Neural cell (in vitro differentiated cells): ENCODE data around the gene GGA2.

ENCODE experiments used
- EZH2 ChIP-seq: fragments of 200-600, 300-800 bp; shearing (Covaris generic), sonication (generic); IDR thresholded peaks from 2 replicates; pipeline ENCODE4 v1.6.1; 2014; ENCODE audit warnings: antibody characterized with exemption, low read length, borderline replicate concordance, mild to moderate bottlenecking; ENCODE audit not compliant: insufficient read depth, poor library complexity, severe bottlenecking
- MXI1 ChIP-seq: fragments of 450-650 bp; conservative IDR thresholded peaks from 2 replicates; pipeline ENCODE4 v1.6.1; 2014; ENCODE audit warnings: antibody characterized with exemption, mild to moderate bottlenecking; ENCODE audit not compliant: poor library complexity, severe bottlenecking
- POLR2AphosphoS5 ChIP-seq: IDR thresholded peaks from 2 replicates; pipeline ENCODE4 v1.6.1; 2012
- RAD21 ChIP-seq: fragments of 450-650 bp; conservative IDR thresholded peaks from 2 replicates; pipeline ENCODE4 v1.6.1; 2014; ENCODE audit warnings: antibody characterized with exemption, mild to moderate bottlenecking, moderate library complexity
- SMC3 ChIP-seq: fragments of 450-650 bp; conservative IDR thresholded peaks from 2 replicates; pipeline ENCODE4 v1.6.1; 2014; ENCODE audit warnings: antibody characterized with exemption, mild to moderate bottlenecking, moderate library complexity; ENCODE audit not compliant: poor library complexity
- TF ChIP-seq, protein P1 (sequence below): fragments of 450-650 bp; IDR thresholded peaks from 2 replicates; pipeline ENCODE4 v1.5.1; 2014; ENCODE audit warnings: antibody characterized with exemption, mild to moderate bottlenecking, moderate library complexity; ENCODE audit not compliant: poor library complexity, severe bottlenecking
- TF ChIP-seq, protein P2 (sequence below): IDR thresholded peaks from 2 replicates; pipeline ENCODE4 v1.6.1; 2012; ENCODE audit warnings: borderline replicate concordance

DNA sequence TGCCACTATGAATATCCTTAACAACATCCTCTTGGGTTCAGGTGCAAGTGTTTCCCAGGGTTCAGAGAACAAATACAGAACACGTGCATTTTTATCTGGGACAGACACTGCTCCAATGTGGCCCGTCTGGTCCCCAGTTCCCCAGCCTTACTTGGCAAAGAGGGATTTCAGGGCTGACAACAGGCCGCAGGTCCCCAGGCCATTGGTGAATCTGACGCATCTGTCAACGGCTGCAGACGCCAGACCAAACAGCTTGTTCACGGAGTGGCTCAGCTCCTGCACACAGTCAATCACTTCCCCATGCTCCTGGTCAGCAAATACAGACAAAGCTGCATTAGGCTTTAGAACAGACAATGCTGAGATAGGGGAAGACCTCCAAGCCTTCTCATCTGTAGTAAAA, 93.5 kb downstream of the GGA2 start:
- no peak for TF ChIP-seq POLR2AphosphoS5
- no peak for TF ChIP-seq EZH2
- TF ChIP-seq, protein P1, sequence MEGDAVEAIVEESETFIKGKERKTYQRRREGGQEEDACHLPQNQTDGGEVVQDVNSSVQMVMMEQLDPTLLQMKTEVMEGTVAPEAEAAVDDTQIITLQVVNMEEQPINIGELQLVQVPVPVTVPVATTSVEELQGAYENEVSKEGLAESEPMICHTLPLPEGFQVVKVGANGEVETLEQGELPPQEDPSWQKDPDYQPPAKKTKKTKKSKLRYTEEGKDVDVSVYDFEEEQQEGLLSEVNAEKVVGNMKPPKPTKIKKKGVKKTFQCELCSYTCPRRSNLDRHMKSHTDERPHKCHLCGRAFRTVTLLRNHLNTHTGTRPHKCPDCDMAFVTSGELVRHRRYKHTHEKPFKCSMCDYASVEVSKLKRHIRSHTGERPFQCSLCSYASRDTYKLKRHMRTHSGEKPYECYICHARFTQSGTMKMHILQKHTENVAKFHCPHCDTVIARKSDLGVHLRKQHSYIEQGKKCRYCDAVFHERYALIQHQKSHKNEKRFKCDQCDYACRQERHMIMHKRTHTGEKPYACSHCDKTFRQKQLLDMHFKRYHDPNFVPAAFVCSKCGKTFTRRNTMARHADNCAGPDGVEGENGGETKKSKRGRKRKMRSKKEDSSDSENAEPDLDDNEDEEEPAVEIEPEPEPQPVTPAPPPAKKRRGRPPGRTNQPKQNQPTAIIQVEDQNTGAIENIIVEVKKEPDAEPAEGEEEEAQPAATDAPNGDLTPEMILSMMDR: no peak
- TF ChIP-seq RAD21: no peak
- TF ChIP-seq SMC3: no peak
- TF ChIP-seq, protein P2, sequence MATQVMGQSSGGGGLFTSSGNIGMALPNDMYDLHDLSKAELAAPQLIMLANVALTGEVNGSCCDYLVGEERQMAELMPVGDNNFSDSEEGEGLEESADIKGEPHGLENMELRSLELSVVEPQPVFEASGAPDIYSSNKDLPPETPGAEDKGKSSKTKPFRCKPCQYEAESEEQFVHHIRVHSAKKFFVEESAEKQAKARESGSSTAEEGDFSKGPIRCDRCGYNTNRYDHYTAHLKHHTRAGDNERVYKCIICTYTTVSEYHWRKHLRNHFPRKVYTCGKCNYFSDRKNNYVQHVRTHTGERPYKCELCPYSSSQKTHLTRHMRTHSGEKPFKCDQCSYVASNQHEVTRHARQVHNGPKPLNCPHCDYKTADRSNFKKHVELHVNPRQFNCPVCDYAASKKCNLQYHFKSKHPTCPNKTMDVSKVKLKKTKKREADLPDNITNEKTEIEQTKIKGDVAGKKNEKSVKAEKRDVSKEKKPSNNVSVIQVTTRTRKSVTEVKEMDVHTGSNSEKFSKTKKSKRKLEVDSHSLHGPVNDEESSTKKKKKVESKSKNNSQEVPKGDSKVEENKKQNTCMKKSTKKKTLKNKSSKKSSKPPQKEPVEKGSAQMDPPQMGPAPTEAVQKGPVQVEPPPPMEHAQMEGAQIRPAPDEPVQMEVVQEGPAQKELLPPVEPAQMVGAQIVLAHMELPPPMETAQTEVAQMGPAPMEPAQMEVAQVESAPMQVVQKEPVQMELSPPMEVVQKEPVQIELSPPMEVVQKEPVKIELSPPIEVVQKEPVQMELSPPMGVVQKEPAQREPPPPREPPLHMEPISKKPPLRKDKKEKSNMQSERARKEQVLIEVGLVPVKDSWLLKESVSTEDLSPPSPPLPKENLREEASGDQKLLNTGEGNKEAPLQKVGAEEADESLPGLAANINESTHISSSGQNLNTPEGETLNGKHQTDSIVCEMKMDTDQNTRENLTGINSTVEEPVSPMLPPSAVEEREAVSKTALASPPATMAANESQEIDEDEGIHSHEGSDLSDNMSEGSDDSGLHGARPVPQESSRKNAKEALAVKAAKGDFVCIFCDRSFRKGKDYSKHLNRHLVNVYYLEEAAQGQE: no peak
- TF ChIP-seq MXI1: no peak
